K562 (cell line): Measurements from ENCODE around the gene SET. TPM values are rescaled to one million over a fixed set of nuclear protein-coding genes. Genes with fewer than 3 reads are reported as not detected.
A peak's percentile ranks its signal among the peaks of the same experiment; 100 is the strongest.

Experiments used
- BRF1 ChIP-seq: IDR thresholded peaks from 3 replicates; pipeline ENCODE4 v1.6.1; 2011; ENCODE audit warnings: borderline replicate concordance, mild to moderate bottlenecking; ENCODE audit not compliant: insufficient read length; ENCODE audit errors: extremely low read depth
- CBX1 ChIP-seq: sonication (generic); IDR thresholded peaks from 2 replicates; pipeline ENCODE4 v1.6.1; 2016; ENCODE audit warnings: antibody characterized with exemption, low read depth, mild to moderate bottlenecking
- GTF2E2 ChIP-seq: fragments of 200-800 bp; sonication (Bioruptor generic); IDR thresholded peaks from 2 replicates; pipeline ENCODE4 v1.6.1; 2016; ENCODE audit warnings: missing genetic modification characterization, missing compliant biosample characterization
- HNRNPLL ChIP-seq: fragments of 200-400 bp; formaldehyde crosslinking; IDR thresholded peaks from 2 replicates; pipeline ENCODE4 v1.6.1; 2017; ENCODE audit warnings: low read length, low read depth, mild to moderate bottlenecking; ENCODE audit not compliant: poor library complexity, severe bottlenecking
- KAT8 ChIP-seq: fragments of 450-650 bp; IDR thresholded peaks from 2 replicates; pipeline ENCODE4 v1.6.1; 2016; ENCODE audit warnings: low read depth, mild to moderate bottlenecking
- MEIS2 ChIP-seq: fragments of 450-650 bp; IDR thresholded peaks from 2 replicates; pipeline ENCODE4 v1.6.1; 2014; ENCODE audit warnings: mild to moderate bottlenecking; ENCODE audit not compliant: partially characterized antibody
- NR3C1 ChIP-seq: sonication (generic); formaldehyde crosslinking; IDR thresholded peaks from 2 replicates; pipeline ENCODE4 v1.8.1; 2022; ENCODE audit warnings: missing genetic modification reagents
- OTX1 ChIP-seq: fragments of 450-650 bp; formaldehyde crosslinking; IDR thresholded peaks from 2 replicates; pipeline ENCODE4 v1.4.0; 2022; ENCODE audit warnings: mild to moderate bottlenecking
- PRMT5 ChIP-seq: sonication (generic); formaldehyde crosslinking; IDR thresholded peaks from 2 replicates; pipeline ENCODE4 v1.5.0; 2020; ENCODE audit warnings: missing genetic modification reagents
- RBM14 ChIP-seq: fragments of 200-400 bp; formaldehyde crosslinking; IDR thresholded peaks from 2 replicates; pipeline ENCODE4 v1.6.1; 2018; ENCODE audit warnings: low read depth, mild to moderate bottlenecking, low read length, moderate library complexity, borderline replicate concordance; ENCODE audit not compliant: insufficient read depth
- SUPT5H ChIP-seq: fragments of 450-650 bp; IDR thresholded peaks from 2 replicates; pipeline ENCODE4 v1.6.1; 2016
- TCF7L2 ChIP-seq: fragments of 150-350 bp; IDR thresholded peaks from 2 replicates; pipeline ENCODE4 v1.6.1; 2016; ENCODE audit warnings: low read depth, mild to moderate bottlenecking, low read length, moderate library complexity
- TGIF2 ChIP-seq: sonication (generic); formaldehyde crosslinking; IDR thresholded peaks from 2 replicates; pipeline ENCODE4 v1.8.1; 2022; ENCODE audit warnings: mild to moderate bottlenecking, missing genetic modification reagents, moderate library complexity
- ZNF3 ChIP-seq: fragments of 250-450 bp; sonication (Bioruptor Pico); IDR thresholded peaks from 2 replicates; pipeline ENCODE4 v1.5.0; 2021; ENCODE audit warnings: mild to moderate bottlenecking, moderate library complexity
- ZNF644 ChIP-seq: fragments of 200-800 bp; sonication (Bioruptor generic); IDR thresholded peaks from 2 replicates; pipeline ENCODE4 v1.6.1; 2016; ENCODE audit warnings: low read depth, missing genetic modification characterization, missing compliant biosample characterization
- polyA plus RNA-seq, 8 experiments: library from polyadenylated mRNA; depleted of rRNA in 4 of 8; stranded (reverse) in 5 of 8; unstranded in 3 of 8; fragments of >200 nt; fragmentation: Nextera tagmentation in 2 of 8; fragmentation: Illumina TruSeq in 1 of 8; extraction: Ambion mirVana in 2 of 8; extraction: Trizol in 1 of 8; gene quantifications; 2 replicates each; pipeline versions ENCODE4 v1.2.1 to v1.2.3, GENCODE V29; 2011 to 2014; ENCODE audit warnings: inconsistent platforms in 1 of 8, missing spikeins in 1 of 8
- total RNA-seq, 7 experiments: library from RNA; depleted of rRNA in 6 of 7; stranded (reverse); fragments of >200 nt in 6 of 7; fragmentation: Illumina TruSeq in 2 of 7; extraction: Trizol in 2 of 7; gene quantifications; 2 replicates each; pipeline versions ENCODE4 v1.2.1 to v1.2.3, GENCODE V29; 2011 to 2021; ENCODE audit warnings: low replicate concordance in 1 of 7
- TF ChIP-seq, protein P1 (sequence below), 2 experiments: IDR thresholded peaks in 1 of 2; conservative IDR thresholded peaks in 1 of 2; 2 replicates each; pipeline ENCODE4 v1.6.1; 2016; ENCODE audit warnings: low read depth in 2 of 2, mild to moderate bottlenecking in 1 of 2, missing compliant biosample characterization in 1 of 2, missing genetic modification characterization in 1 of 2, moderate library complexity in 1 of 2
- TF ChIP-seq, protein P2 (sequence below): sonication (generic); formaldehyde crosslinking; IDR thresholded peaks from 2 replicates; pipeline ENCODE4 v1.8.0; 2022; ENCODE audit warnings: mild to moderate bottlenecking, missing genetic modification reagents
- TF ChIP-seq, protein P3 (sequence below), 2 experiments: fragments of 450-650 bp in 1 of 2; sonication (generic) in 1 of 2; formaldehyde crosslinking in 1 of 2; IDR thresholded peaks in 1 of 2; conservative IDR thresholded peaks in 1 of 2; 2 replicates each; pipeline versions ENCODE4 v1.6.1 to v1.8.1; 2016 to 2023; ENCODE audit warnings: mild to moderate bottlenecking in 2 of 2, moderate library complexity in 2 of 2, inconsistent platforms in 1 of 2, missing genetic modification reagents in 1 of 2
- TF ChIP-seq, protein P4 (sequence below): fragments of 450-650 bp; IDR thresholded peaks from 2 replicates; pipeline ENCODE4 v1.7.0; 2016; ENCODE audit warnings: borderline replicate concordance

Gene SET
- total and polyA plus RNA-seq, 9 of the 15 experiments (the other 6 are each of a cell fraction or from before 2014, with no cell fraction given): 404 to 1,447 (median 907) TPM

DNA sequence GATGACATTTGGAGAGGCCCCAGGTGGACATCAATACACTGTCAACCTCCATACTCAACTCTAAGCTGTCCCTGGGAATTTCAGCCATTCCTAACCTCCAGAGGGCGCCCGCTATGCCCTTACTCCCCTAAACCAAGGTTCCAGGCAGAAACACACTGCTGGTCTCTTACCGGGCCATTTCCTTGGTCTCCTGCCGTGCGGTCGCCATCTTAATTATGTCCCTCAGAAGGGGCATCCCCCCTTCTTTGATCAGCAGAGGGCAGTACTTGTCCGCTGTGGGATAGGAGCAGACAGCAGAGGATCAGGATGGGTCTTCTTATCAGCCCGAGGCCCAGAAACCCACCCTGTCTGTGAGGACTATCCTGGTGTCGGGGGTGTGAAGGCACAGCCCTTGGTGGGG is 44.2 kb downstream of the SET start (continued):
- no peak for TF ChIP-seq TGIF2 (CRISPR knock-in tag)
- no peak for TF ChIP-seq TCF7L2
- TF ChIP-seq, protein P1, sequence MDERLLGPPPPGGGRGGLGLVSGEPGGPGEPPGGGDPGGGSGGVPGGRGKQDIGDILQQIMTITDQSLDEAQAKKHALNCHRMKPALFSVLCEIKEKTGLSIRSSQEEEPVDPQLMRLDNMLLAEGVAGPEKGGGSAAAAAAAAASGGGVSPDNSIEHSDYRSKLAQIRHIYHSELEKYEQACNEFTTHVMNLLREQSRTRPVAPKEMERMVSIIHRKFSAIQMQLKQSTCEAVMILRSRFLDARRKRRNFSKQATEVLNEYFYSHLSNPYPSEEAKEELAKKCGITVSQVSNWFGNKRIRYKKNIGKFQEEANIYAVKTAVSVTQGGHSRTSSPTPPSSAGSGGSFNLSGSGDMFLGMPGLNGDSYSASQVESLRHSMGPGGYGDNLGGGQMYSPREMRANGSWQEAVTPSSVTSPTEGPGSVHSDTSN (CRISPR knock-in tag; IDR thresholded peaks at IDR 0.05; ENCODE audit: low read depth): no peak
- TF ChIP-seq, protein P1 (tag; conservative IDR thresholded peaks at IDR 0.05; ENCODE audit: low read depth): no peak
- TF ChIP-seq CBX1: no peak
- no peak for TF ChIP-seq RBM14
- TF ChIP-seq, protein P2, sequence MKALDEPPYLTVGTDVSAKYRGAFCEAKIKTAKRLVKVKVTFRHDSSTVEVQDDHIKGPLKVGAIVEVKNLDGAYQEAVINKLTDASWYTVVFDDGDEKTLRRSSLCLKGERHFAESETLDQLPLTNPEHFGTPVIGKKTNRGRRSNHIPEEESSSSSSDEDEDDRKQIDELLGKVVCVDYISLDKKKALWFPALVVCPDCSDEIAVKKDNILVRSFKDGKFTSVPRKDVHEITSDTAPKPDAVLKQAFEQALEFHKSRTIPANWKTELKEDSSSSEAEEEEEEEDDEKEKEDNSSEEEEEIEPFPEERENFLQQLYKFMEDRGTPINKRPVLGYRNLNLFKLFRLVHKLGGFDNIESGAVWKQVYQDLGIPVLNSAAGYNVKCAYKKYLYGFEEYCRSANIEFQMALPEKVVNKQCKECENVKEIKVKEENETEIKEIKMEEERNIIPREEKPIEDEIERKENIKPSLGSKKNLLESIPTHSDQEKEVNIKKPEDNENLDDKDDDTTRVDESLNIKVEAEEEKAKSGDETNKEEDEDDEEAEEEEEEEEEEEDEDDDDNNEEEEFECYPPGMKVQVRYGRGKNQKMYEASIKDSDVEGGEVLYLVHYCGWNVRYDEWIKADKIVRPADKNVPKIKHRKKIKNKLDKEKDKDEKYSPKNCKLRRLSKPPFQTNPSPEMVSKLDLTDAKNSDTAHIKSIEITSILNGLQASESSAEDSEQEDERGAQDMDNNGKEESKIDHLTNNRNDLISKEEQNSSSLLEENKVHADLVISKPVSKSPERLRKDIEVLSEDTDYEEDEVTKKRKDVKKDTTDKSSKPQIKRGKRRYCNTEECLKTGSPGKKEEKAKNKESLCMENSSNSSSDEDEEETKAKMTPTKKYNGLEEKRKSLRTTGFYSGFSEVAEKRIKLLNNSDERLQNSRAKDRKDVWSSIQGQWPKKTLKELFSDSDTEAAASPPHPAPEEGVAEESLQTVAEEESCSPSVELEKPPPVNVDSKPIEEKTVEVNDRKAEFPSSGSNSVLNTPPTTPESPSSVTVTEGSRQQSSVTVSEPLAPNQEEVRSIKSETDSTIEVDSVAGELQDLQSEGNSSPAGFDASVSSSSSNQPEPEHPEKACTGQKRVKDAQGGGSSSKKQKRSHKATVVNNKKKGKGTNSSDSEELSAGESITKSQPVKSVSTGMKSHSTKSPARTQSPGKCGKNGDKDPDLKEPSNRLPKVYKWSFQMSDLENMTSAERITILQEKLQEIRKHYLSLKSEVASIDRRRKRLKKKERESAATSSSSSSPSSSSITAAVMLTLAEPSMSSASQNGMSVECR (CRISPR knock-in tag): no peak
- TF ChIP-seq ZNF644 (tag): 0 out of 2 replicates have a peak, but pooled peaks have one; percentile 30
- TF ChIP-seq MEIS2: no peak
- TF ChIP-seq, protein P3, sequence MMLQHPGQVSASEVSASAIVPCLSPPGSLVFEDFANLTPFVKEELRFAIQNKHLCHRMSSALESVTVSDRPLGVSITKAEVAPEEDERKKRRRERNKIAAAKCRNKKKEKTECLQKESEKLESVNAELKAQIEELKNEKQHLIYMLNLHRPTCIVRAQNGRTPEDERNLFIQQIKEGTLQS (IDR thresholded peaks at IDR 0.05): no peak
- TF ChIP-seq, protein P3 (CRISPR knock-in tag; conservative IDR thresholded peaks at IDR 0.05): no peak; the same call in 1 of the 2 replicates
- TF ChIP-seq OTX1 (CRISPR knock-in tag): no peak
- peak; percentile 92 for TF ChIP-seq KAT8
- no peak for TF ChIP-seq NR3C1 (CRISPR knock-in tag)
- TF ChIP-seq BRF1: no peak
- no peak for TF ChIP-seq PRMT5 (CRISPR knock-in tag)
- TF ChIP-seq ZNF3: no peak
- TF ChIP-seq, protein P4, sequence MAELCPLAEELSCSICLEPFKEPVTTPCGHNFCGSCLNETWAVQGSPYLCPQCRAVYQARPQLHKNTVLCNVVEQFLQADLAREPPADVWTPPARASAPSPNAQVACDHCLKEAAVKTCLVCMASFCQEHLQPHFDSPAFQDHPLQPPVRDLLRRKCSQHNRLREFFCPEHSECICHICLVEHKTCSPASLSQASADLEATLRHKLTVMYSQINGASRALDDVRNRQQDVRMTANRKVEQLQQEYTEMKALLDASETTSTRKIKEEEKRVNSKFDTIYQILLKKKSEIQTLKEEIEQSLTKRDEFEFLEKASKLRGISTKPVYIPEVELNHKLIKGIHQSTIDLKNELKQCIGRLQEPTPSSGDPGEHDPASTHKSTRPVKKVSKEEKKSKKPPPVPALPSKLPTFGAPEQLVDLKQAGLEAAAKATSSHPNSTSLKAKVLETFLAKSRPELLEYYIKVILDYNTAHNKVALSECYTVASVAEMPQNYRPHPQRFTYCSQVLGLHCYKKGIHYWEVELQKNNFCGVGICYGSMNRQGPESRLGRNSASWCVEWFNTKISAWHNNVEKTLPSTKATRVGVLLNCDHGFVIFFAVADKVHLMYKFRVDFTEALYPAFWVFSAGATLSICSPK: no peak
- no peak for TF ChIP-seq SUPT5H
- no peak for TF ChIP-seq GTF2E2 (tag)
- no peak for TF ChIP-seq HNRNPLL
